ENCODE data around the gene DIAPH2. TPM values are rescaled to one million over a fixed set of nuclear protein-coding genes. Genes with fewer than 3 reads are reported as not detected.

Gene DIAPH2
- total RNA-seq, 1 experiment from 2014 or later = 10.9 TPM

GRCh38 chrX:97066381-97066780 lies 381.7 kb downstream of the DIAPH2 start:
- ChIA-PET RAD21 (ENCODE audit: low non-redundant PET in 1 of 2, low total read pairs in 2 of 2, uncharacterized antibody in 2 of 2, unreplicated experiment in 2 of 2) (no interaction called here), CTCF (no interaction called here)

More at GRCh38 chrX:97066381-97066780, 381.7 kb downstream of the DIAPH2 start:
- Histone ChIP-seq H3K4me1 (ENCODE audit: control insufficient read depth in 1 of 2, insufficient read depth in 2 of 2, low read length in 2 of 2) (no peaks in the 10 kb centered on the region), H3K27ac (ENCODE audit: low read depth, low read length) (no peak overlapping the region), H2AFZ (ENCODE audit: low read depth, low read length, poor library complexity, severe bottlenecking) (no peak overlapping the region), H3K4me3 (replicated peaks in 1 of 2; ENCODE audit: low read depth in 1 of 2, low read length in 2 of 2) (no peak overlapping the region), H3K79me2 (ENCODE audit: insufficient read depth, low read length) (no peaks in the 10 kb centered on the region), H3K9ac (ENCODE audit: low read length) (no peak overlapping the region), H3K36me3 (ENCODE audit: control insufficient read depth in 1 of 2, insufficient read depth in 2 of 2, low read length in 2 of 2) (no peaks in the 10 kb centered on the region), H3K9me2 (ENCODE audit: insufficient read depth) (no peaks in the 10 kb centered on the region), H3K9me3 (ENCODE audit: control insufficient read depth in 1 of 2, insufficient read depth in 1 of 2, low read depth in 1 of 2, low read length in 2 of 2) (no peaks in the 10 kb centered on the region), H3K27me3 (ENCODE audit: insufficient read depth, low read length) (no peaks in the 10 kb centered on the region), H4K20me1 (ENCODE audit: insufficient read depth) (no peaks in the 10 kb centered on the region), H3K4me2 (ENCODE audit: low read length) (no peak overlapping the region)
- POLR2A ChIA-PET = no interaction called here
- no TSS peak for BruUV-seq (replicated peaks)
- TF ChIP-seq EZH2phosphoT487 (IDR thresholded peaks at IDR 0.05; ENCODE audit: borderline replicate concordance) = no peak
- TF ChIP-seq CBX3 (IDR thresholded peaks at IDR 0.05; ENCODE audit: low read depth) = no peak
- no peak for TF ChIP-seq ZBTB33 (IDR thresholded peaks at IDR 0.05; ENCODE audit: extremely low read depth, insufficient replicate concordance, low read length)
- TF ChIP-seq FOSL1 (IDR thresholded peaks at IDR 0.05; ENCODE audit: low read depth) = no peak
- TF ChIP-seq CEBPB (IDR thresholded peaks at IDR 0.05; ENCODE audit: low read depth) = no peak
- no peak for TF ChIP-seq JUND (IDR thresholded peaks at IDR 0.05)
- no peak for TF ChIP-seq SRF (IDR thresholded peaks at IDR 0.05; ENCODE audit: low read depth)
- TF ChIP-seq POLR2AphosphoS5 (IDR thresholded peaks at IDR 0.05; ENCODE audit: low read depth, low read length) = no peak
- no peak for TF ChIP-seq SIN3A (IDR thresholded peaks at IDR 0.05; ENCODE audit: low read depth)
- no peak for TF ChIP-seq ATF3 (IDR thresholded peaks at IDR 0.05)
- no peak for TF ChIP-seq POLR2A (IDR thresholded peaks at IDR 0.05; ENCODE audit: borderline replicate concordance, extremely low read depth, insufficient read depth, insufficient read length)
- no peak for TF ChIP-seq EZH2 (IDR thresholded peaks at IDR 0.05)
- no peak for TF ChIP-seq ELF1 (IDR thresholded peaks at IDR 0.05; ENCODE audit: borderline replicate concordance, low read depth)
- no peak for TF ChIP-seq EGR1 (IDR thresholded peaks at IDR 0.05; ENCODE audit: low read depth)
- TF ChIP-seq RAD21 (IDR thresholded peaks at IDR 0.05; ENCODE audit: low read depth) = no peak
- TF ChIP-seq SP1 (IDR thresholded peaks at IDR 0.05; ENCODE audit: low read depth) = no peak
- no peak for ATAC-seq
- no peak for DNase-seq (ENCODE audit: low read depth, low spot score)
- intact Hi-C loops (cut with micrococcal nuclease) = no loop called here

Measured in HCT116 (cell line).